Heart left ventricle (tissue), 16 donors: ENCODE measurements around the gene SEMA4G. TPM values are rescaled to one million over a fixed set of nuclear protein-coding genes. Genes with fewer than 3 reads are reported as not detected.

Source experiments
- ATAC-seq, 4 donors: fragments of 200-7000 bp; cut with Tn5 transposase; one replicate each; pipeline ENCODE4 v1.9.1; 2020 to 2022; ENCODE audit warnings: moderate library complexity in 4 of 4, mild to moderate bottlenecking in 3 of 4, moderate number of reproducible peaks in 1 of 4
- DNase-seq, 5 donors: peaks; one replicate each; pipeline ENCODE4 v3.0.0-alpha.2; 2020
- H3K27ac ChIP-seq, 12 donors: fragments of 200-600 bp; sonication (generic) in 4 of 12; one replicate each; pipeline versions ENCODE4 v1.5.0 to v1.8.0; 2016 to 2022; ENCODE audit warnings: mild to moderate bottlenecking in 2 of 12
- H3K27me3 ChIP-seq, 9 donors: fragments of 200-600 bp; sonication (generic) in 2 of 9; one replicate each; pipeline versions ENCODE4 v1.5.1 to v1.8.0; 2016 to 2022; ENCODE audit warnings: mild to moderate bottlenecking in 3 of 9
- H3K36me3 ChIP-seq, 9 donors: fragments of 200-600 bp; sonication (generic) in 2 of 9; one replicate each; pipeline versions ENCODE4 v1.5.0 to v1.8.0; 2018 to 2022; ENCODE audit warnings: mild to moderate bottlenecking in 2 of 9
- H3K4me1 ChIP-seq, 12 donors: fragments of 200-600 bp; sonication (generic) in 4 of 12; one replicate each; pipeline versions ENCODE4 v1.5.0 to v1.8.0; 2016 to 2022; ENCODE audit warnings: mild to moderate bottlenecking in 3 of 12
- H3K4me3 ChIP-seq, 12 donors: fragments of 200-600 bp; sonication (generic) in 4 of 12; one replicate each; pipeline versions ENCODE4 v1.5.0 to v1.8.0; 2017 to 2022; ENCODE audit warnings: mild to moderate bottlenecking in 9 of 12, moderate library complexity in 4 of 12
- H3K9me3 ChIP-seq, 12 donors: fragments of 200-600 bp; sonication (generic) in 4 of 12; one replicate each; pipeline versions ENCODE4 v1.5.0 to v1.8.0; 2016 to 2022; ENCODE audit warnings: mild to moderate bottlenecking in 1 of 12
- POLR2A ChIP-seq, 2 donors: fragments of 450-650 bp; IDR thresholded peaks; one replicate each; pipeline ENCODE4 v1.6.1; 2017; ENCODE audit warnings: antibody characterized with exemption in 2 of 2, mild to moderate bottlenecking in 2 of 2, moderate library complexity in 2 of 2
- WGBS, 4 donors: extraction: QIAGEN DNeasy Blood & Tissue Kit in 2 of 4; methylation state at CpG; one replicate each; pipeline versions ENCODE4 v1.1.5 to v1.1.7; 2013 to 2018; 5-methylcytosine and 5-hydroxymethylcytosine counted together
- intact Hi-C, 10 donors: fragments of 100-400 bp; cut with DNase I; formaldehyde crosslinking; loops; one replicate each; pipeline versions ENCODE4 v1.11.1 to v1.14.2; 2022
- polyA plus RNA-seq, 2 donors: library from polyadenylated mRNA; stranded (reverse); fragments of 200-250 nt; gene quantifications; one replicate each; pipeline ENCODE4 v1.2.3, GENCODE V29; 2013
- total RNA-seq, 9 donors: library from RNA; depleted of rRNA in 2 of 9; stranded (reverse); fragments of >200 nt in 2 of 9; fragmentation: NEBNext Ultra II Directional in 3 of 9; extraction: Animal tissue kit (Norgen Biotek cat#: 25700) in 3 of 9; gene quantifications; one replicate each; pipeline versions ENCODE4 v1.1.0 to v1.2.4, GENCODE V29; 2016 to 2023
- TF ChIP-seq, protein P1 (sequence below), 12 donors: fragments of 200-600 bp; sonication (generic) in 4 of 12; IDR thresholded peaks; one replicate each; pipeline versions ENCODE4 v1.5.0 to v1.8.0; 2018 to 2022; ENCODE audit warnings: antibody characterized with exemption in 12 of 12, mild to moderate bottlenecking in 5 of 12
- donor health status: ischemic (EF 13 %, LVEDD 7.1; RV severe dilation, severe dysfunction).
- donor health status: healthy with polysubstance abuse.
- donor health status: DM: no; HTN: yes; CAD: no.
- donor health status: DM: no; HTN: no; CAD: no.
- donor health status: ischemic (EF 25% LVEDD 6.9; RV normal size, moderate dysfunction).
- donor health status: ischemic (EF 25% LVEDD 5.7; RV mildly dilated, moderate dysfunction).
- donor health status: healthy.
- donor health status: DM: yes; HTN: yes; CAD: no.
- donor health status: ischemic (EF 35%, LVEDD 5.7; RV mildly dilated, moderate dysfunction).
- donor health status: nonischemic (EF 11% LVEDD 7.7; RV severe dilation, severe dysfunction).
- donor health status: DM: yes; HTN: yes; CAD: no.
- donor health status: PGD.
- donor health status: ischemic (EF 29% LVEDD 5.4; RV normal size, mild dysfunction).
- donor health status: nonischemic (EF 23%, LVEDD 6.1; RV moderate dilation, normal function).

The SEMA4G gene
- total and polyA plus RNA-seq, 11 donors: 0.22 to 1.8 (median 1.00) TPM

GRCh38 chr10:101014966-101015581, 45.8 kb downstream of the SEMA4G start:
- no peak overlapping the region for H3K27ac ChIP-seq
- H3K9me3 ChIP-seq: no peaks in the 10 kb centered on the region
- peaks cover 0 to 17% (median 3%) of the 10 kb centered on the region in 9 donors for H3K27me3 ChIP-seq
- DNase-seq (no peak), ATAC-seq (no peak)
- H3K4me3 ChIP-seq: no peak overlapping the region
- WGBS, 4 donors: 45 to 53% (median 50%) methylated on average over 6 to 7 of the region's 7 CpGs
- TF ChIP-seq, protein P1, sequence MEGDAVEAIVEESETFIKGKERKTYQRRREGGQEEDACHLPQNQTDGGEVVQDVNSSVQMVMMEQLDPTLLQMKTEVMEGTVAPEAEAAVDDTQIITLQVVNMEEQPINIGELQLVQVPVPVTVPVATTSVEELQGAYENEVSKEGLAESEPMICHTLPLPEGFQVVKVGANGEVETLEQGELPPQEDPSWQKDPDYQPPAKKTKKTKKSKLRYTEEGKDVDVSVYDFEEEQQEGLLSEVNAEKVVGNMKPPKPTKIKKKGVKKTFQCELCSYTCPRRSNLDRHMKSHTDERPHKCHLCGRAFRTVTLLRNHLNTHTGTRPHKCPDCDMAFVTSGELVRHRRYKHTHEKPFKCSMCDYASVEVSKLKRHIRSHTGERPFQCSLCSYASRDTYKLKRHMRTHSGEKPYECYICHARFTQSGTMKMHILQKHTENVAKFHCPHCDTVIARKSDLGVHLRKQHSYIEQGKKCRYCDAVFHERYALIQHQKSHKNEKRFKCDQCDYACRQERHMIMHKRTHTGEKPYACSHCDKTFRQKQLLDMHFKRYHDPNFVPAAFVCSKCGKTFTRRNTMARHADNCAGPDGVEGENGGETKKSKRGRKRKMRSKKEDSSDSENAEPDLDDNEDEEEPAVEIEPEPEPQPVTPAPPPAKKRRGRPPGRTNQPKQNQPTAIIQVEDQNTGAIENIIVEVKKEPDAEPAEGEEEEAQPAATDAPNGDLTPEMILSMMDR (IDR thresholded peaks at IDR 0.05): no peak
- no peak for TF ChIP-seq POLR2A (IDR thresholded peaks at IDR 0.05)
- intact Hi-C loops: loop anchor here in 9 of 10 donors (1.0 to 5.0 kb wide), 7 partner anchors 19 to 453 kb away; partner anchors contain the start of gene SEMA4G (in 3 of the 9)
- no peaks in the 10 kb centered on the region for H3K36me3 ChIP-seq
- peaks cover 0 to 42% (median 26%) of the 10 kb centered on the region in 12 donors for H3K4me1 ChIP-seq

GRCh38 chr10:101015582-101015973, 46.3 kb downstream of the SEMA4G start:
- DNase-seq: no peak
- H3K27ac ChIP-seq: no peak overlapping the region
- H3K27me3 ChIP-seq: peaks cover 0 to 17% (median 3%) of the 10 kb centered on the region in 9 donors
- no peak overlapping the region for H3K4me3 ChIP-seq
- H3K4me1 ChIP-seq: peaks cover 0 to 42% (median 26%) of the 10 kb centered on the region in 12 donors
- H3K36me3 ChIP-seq: no peaks in the 10 kb centered on the region
- no peaks in the 10 kb centered on the region for H3K9me3 ChIP-seq
- ATAC-seq: no peak
- 75 to 84% (median 80%) methylated on average over 2 to 8 of the region's 8 CpGs for WGBS, 4 donors
- no peak for TF ChIP-seq POLR2A (IDR thresholded peaks at IDR 0.05)
- TF ChIP-seq, protein P1 (IDR thresholded peaks at IDR 0.05): no peak
- intact Hi-C loops: loop anchor here in 5 of 10 donors (1.0 to 2.0 kb wide), 3 partner anchors 21 to 47 kb away; partner anchors contain the start of gene SEMA4G (in 3 of the 5)

GRCh38 chr10:101016814-101017213, 47.5 kb downstream of the SEMA4G start:
- WGBS, 4 donors: 58 to 71% (median 63%) methylated on average over 5 of the region's 5 CpGs
- Histone ChIP-seq H3K9me3 (no peaks in the 10 kb centered on the region), H3K27me3 (peaks cover 0 to 17% (median 3%) of the 10 kb centered on the region in 9 donors), H3K4me1 (peaks cover 0 to 37% (median 23%) of the 10 kb centered on the region in 12 donors), H3K36me3 (no peaks in the 10 kb centered on the region), H3K4me3 (no peak overlapping the region), H3K27ac (no peak overlapping the region)
- intact Hi-C loops: no loop called here
- ATAC-seq (no peak), DNase-seq (no peak)
- TF ChIP-seq POLR2A (IDR thresholded peaks at IDR 0.05): no peak
- TF ChIP-seq, protein P1 (IDR thresholded peaks at IDR 0.05): no peak

DNA sequence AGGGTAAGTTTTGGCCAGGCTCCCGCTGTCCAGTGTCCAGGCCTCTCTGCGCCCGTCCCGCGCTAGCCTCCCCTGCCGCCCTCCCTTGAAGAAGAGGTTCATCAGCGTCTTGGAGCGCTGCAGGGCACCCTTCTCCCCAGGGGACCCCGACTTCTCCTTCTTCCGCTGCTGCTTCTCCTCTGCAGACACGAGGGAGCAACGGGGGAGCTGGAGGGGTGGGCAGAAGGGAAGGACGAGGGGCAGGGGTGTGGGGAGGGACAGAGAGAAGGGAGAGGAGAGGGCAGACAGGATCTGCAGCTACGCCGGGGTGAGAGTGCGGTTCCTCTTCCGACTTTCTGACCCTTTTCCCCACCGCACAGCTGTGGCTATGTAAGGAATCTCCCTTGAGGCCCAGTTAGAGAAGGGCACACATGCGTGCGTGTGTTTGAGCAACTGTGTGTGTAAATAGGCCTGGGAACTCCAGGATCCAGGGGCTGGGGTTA, 48.9 kb downstream of the SEMA4G start:
- no peak for DNase-seq

More for the DNA sequence above, 48.9 kb downstream of the SEMA4G start:
- Histone ChIP-seq H3K4me1 (peaks cover 0 to 25% (median 11%) of the 10 kb centered on the region in 12 donors), H3K4me3 (no peak overlapping the region), H3K27me3 (peaks cover 0 to 17% (median 3%) of the 10 kb centered on the region in 9 donors), H3K27ac (peak overlapping the region in 2 of 12 donors; percentile 44 to 45), H3K36me3 (no peaks in the 10 kb centered on the region), H3K9me3 (no peaks in the 10 kb centered on the region)
- WGBS, 4 donors: 53 to 67% (median 59%) methylated on average over 19 to 20 of the region's 20 CpGs
- intact Hi-C loops: no loop called here
- TF ChIP-seq, protein P1 (IDR thresholded peaks at IDR 0.05): no peak
- no peak for TF ChIP-seq POLR2A (IDR thresholded peaks at IDR 0.05)
- peak in 1 of 4 donors; percentile 2 for ATAC-seq
